ENCODE data around the gene PTOV1.

PTOV1 gene

DNA sequence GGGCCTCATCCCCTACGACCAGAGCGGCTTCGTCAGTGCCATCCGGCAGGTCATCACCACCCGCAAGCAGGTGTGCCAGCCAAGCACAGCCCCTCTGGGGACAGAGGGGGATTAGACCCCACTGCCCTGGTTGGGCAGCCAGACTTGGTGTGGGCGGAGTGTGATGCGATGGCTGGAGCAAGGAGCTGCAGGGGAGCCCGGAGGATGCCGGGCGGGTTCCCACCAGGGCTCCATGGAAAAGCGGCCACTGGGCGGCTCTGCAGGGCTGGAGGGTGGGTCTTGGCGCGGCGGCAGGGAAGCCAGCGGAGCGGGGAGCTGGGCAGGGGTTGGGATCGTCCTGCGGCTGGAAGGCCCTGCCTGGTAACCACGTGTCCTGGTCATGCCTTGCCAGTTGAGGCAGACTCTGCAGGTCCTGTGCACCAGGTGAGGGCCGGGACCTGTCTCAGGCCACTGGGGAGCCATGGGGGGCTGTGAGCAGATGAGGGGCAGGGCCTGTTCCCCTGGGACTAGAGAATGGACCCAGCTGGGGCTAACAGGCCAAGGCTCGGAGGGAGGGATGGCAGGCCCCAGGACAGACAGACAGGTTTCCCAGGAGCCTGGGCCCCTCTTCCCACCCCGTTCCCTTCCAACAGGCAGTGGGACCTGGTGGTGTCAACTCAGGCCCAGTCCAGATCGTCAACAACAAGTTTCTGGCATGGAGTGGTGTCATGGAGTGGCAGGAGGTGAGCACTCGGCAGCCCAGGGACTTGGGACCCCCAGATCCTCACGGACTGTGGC is 6.3 kb downstream of the PTOV1 start (continued):
- no peak for TF ChIP-seq ZNF830 (tag by site-specific recombination; IDR thresholded peaks at IDR 0.05; ENCODE audit: low read depth)
- TF ChIP-seq ZNF629 (tag by site-specific recombination; IDR thresholded peaks at IDR 0.05), result 0 out of 2 replicates have a peak, but pooled peaks have one; percentile 20
- peak; percentile 63; the same call in 1 of the 2 replicates for TF ChIP-seq KLF7 (tag by site-specific recombination; IDR thresholded peaks at IDR 0.05; ENCODE audit: borderline replicate concordance)
- no peak for TF ChIP-seq ZNF423 (tag by site-specific recombination; IDR thresholded peaks at IDR 0.05)
- no peak for TF ChIP-seq ZNF555 (tag by site-specific recombination; conservative IDR thresholded peaks at IDR 0.05)
- TF ChIP-seq ZNF155 (tag by site-specific recombination; IDR thresholded peaks at IDR 0.05), result no peak
- TF ChIP-seq ZNF157 (tag by site-specific recombination; IDR thresholded peaks at IDR 0.05), result no peak
- TF ChIP-seq ZXDB (tag by site-specific recombination; IDR thresholded peaks at IDR 0.05), result no peak
- TF ChIP-seq ZNF610 (tag by site-specific recombination; IDR thresholded peaks at IDR 0.05; ENCODE audit: borderline replicate concordance), result no peak
- TF ChIP-seq OSR2 (tag by site-specific recombination; IDR thresholded peaks at IDR 0.05), result no peak
- no peak for TF ChIP-seq ZNF776 (tag by site-specific recombination; IDR thresholded peaks at IDR 0.05; ENCODE audit: borderline replicate concordance)
- TF ChIP-seq ZNF19 (tag by site-specific recombination; IDR thresholded peaks at IDR 0.05; ENCODE audit: low read depth), result no peak
- TF ChIP-seq GLI2 (tag by site-specific recombination; IDR thresholded peaks at IDR 0.05; ENCODE audit: borderline replicate concordance, low read depth), result no peak
- no peak for TF ChIP-seq ZSCAN16 (tag by site-specific recombination; IDR thresholded peaks at IDR 0.05)
- TF ChIP-seq ZFP37 (tag by site-specific recombination; IDR thresholded peaks at IDR 0.05), result 0 out of 2 replicates have a peak, but pooled peaks have one; percentile 39
- peak; percentile 49; the same call in 1 of the 2 replicates for TF ChIP-seq KLF17 (tag by site-specific recombination; IDR thresholded peaks at IDR 0.05)
- no peak for TF ChIP-seq ZNF529 (tag by site-specific recombination; IDR thresholded peaks at IDR 0.05; ENCODE audit: insufficient replicate concordance)
- TF ChIP-seq ZFHX2 (tag by site-specific recombination; conservative IDR thresholded peaks at IDR 0.05), result peak; percentile 32
- TF ChIP-seq ZNF302 (tag by site-specific recombination; IDR thresholded peaks at IDR 0.05; ENCODE audit: low read depth), result no peak
- TF ChIP-seq ZNF335 (tag by site-specific recombination; conservative IDR thresholded peaks at IDR 0.05), result no peak
- no peak for TF ChIP-seq ZNF211 (tag by site-specific recombination; IDR thresholded peaks at IDR 0.05; ENCODE audit: low read depth)
- TF ChIP-seq ZNF623 (tag by site-specific recombination; IDR thresholded peaks at IDR 0.05), result no peak
- no peak for TF ChIP-seq ZNF114 (tag by site-specific recombination; IDR thresholded peaks at IDR 0.05)
- TF ChIP-seq ZNF354C (tag by site-specific recombination; IDR thresholded peaks at IDR 0.05; ENCODE audit: borderline replicate concordance, low read depth), result no peak
- TF ChIP-seq EGR2 (tag by site-specific recombination; IDR thresholded peaks at IDR 0.05; ENCODE audit: low read depth), result no peak
- TF ChIP-seq, protein P1, sequence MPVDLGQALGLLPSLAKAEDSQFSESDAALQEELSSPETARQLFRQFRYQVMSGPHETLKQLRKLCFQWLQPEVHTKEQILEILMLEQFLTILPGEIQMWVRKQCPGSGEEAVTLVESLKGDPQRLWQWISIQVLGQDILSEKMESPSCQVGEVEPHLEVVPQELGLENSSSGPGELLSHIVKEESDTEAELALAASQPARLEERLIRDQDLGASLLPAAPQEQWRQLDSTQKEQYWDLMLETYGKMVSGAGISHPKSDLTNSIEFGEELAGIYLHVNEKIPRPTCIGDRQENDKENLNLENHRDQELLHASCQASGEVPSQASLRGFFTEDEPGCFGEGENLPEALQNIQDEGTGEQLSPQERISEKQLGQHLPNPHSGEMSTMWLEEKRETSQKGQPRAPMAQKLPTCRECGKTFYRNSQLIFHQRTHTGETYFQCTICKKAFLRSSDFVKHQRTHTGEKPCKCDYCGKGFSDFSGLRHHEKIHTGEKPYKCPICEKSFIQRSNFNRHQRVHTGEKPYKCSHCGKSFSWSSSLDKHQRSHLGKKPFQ (tag by site-specific recombination; IDR thresholded peaks at IDR 0.05), result peak; percentile 46; the same call in 1 of the 2 replicates
- no peak for TF ChIP-seq TCF7L2 (IDR thresholded peaks at IDR 0.05; ENCODE audit: borderline replicate concordance, low read depth, low read length)
- TF ChIP-seq ZNF549 (tag by site-specific recombination; IDR thresholded peaks at IDR 0.05), result no peak
- no peak for TF ChIP-seq ZNF544 (tag by site-specific recombination; IDR thresholded peaks at IDR 0.05)
- TF ChIP-seq ZNF10 (tag by site-specific recombination; IDR thresholded peaks at IDR 0.05), result no peak
- no peak for TF ChIP-seq ATF2 (tag by site-specific recombination; IDR thresholded peaks at IDR 0.05; ENCODE audit: low read depth)
- TF ChIP-seq ZNF16 (tag by site-specific recombination; IDR thresholded peaks at IDR 0.05; ENCODE audit: low read depth), result peak; percentile 34; the same call in 1 of the 2 replicates
- no peak for TF ChIP-seq ZNF76 (tag by site-specific recombination; IDR thresholded peaks at IDR 0.05; ENCODE audit: borderline replicate concordance, low read depth)
- peak; percentile 77 for TF ChIP-seq ZNF580 (tag by site-specific recombination; IDR thresholded peaks at IDR 0.05)
- no peak for TF ChIP-seq PATZ1 (tag by site-specific recombination; IDR thresholded peaks at IDR 0.05)

Data from HEK293 (cell line).